HG02588 (cell line): Measurements from ENCODE around the gene EEPD1.
"Not testable (repeated sequence)": the region's sequence is repeated elsewhere in the genome, so short reads cannot be mapped to it uniquely, and the experiment has no call there.

Experiments used
- ATAC-seq: cut with Tn5 transposase; IDR thresholded peaks from one replicate; pipeline ENCODE4 v1.9.1; 2021; ENCODE audit warnings: mild to moderate bottlenecking, moderate library complexity; ENCODE audit not compliant: unreplicated experiment

The EEPD1 gene

GRCh38 chr7:36128448-36129047, 24.5 kb upstream of the EEPD1 start:
- no peak for ATAC-seq

GRCh38 chr7:36129048-36129534, 24.0 kb upstream of the EEPD1 start:
- ATAC-seq, result no peak

- no peak for ATAC-seq
Measured at GRCh38 chr7:36130236-36130945, 22.7 kb upstream of the EEPD1 start.

- no peak for ATAC-seq
Measured at GRCh38 chr7:36131026-36131425, 22.0 kb upstream of the EEPD1 start.

GRCh38 chr7:36131499-36131898, 21.6 kb upstream of the EEPD1 start:
- ATAC-seq, result no peak

GRCh38 chr7:36132012-36132411, 21.0 kb upstream of the EEPD1 start:
- ATAC-seq, result no peak

- ATAC-seq, result no peak
Measured at GRCh38 chr7:36135700-36136099, 17.4 kb upstream of the EEPD1 start.

- no peak for ATAC-seq
Measured at GRCh38 chr7:36137258-36137657, 15.8 kb upstream of the EEPD1 start.

- no peak for ATAC-seq
Measured at GRCh38 chr7:36137754-36138153, 15.3 kb upstream of the EEPD1 start.

GRCh38 chr7:36138209-36138608, 14.8 kb upstream of the EEPD1 start:
- ATAC-seq, result no peak

GRCh38 chr7:36141351-36141750, 11.7 kb upstream of the EEPD1 start:
- no peak for ATAC-seq

GRCh38 chr7:36141850-36142249, 11.2 kb upstream of the EEPD1 start:
- ATAC-seq, result no peak

- ATAC-seq, result no peak
Measured at GRCh38 chr7:36144189-36144588, 8.9 kb upstream of the EEPD1 start.

GRCh38 chr7:36145686-36146085, 7.4 kb upstream of the EEPD1 start:
- no peak for ATAC-seq

GRCh38 chr7:36147361-36147760, 5.7 kb upstream of the EEPD1 start:
- ATAC-seq, result no peak

GRCh38 chr7:36148422-36149065, 4.5 kb upstream of the EEPD1 start:
- no peak for ATAC-seq

GRCh38 chr7:36149240-36149639, 3.8 kb upstream of the EEPD1 start:
- ATAC-seq, result not testable (repeated sequence)

- no peak for ATAC-seq
Measured at GRCh38 chr7:36149694-36150452, 3.2 kb upstream of the EEPD1 start.

- ATAC-seq, result no peak
Measured at GRCh38 chr7:36151921-36152755, 916 bp upstream of the EEPD1 start.

GRCh38 chr7:36153571-36154097, 580 bp downstream of the EEPD1 start:
- peak; percentile 17 for ATAC-seq
